H9 (cell line): ENCODE measurements around the gene EVI5. TPM values are rescaled to one million over a fixed set of nuclear protein-coding genes. Genes with fewer than 3 reads are reported as not detected.

Experiments
- DNase-seq: peaks from one replicate; pipeline ENCODE4 v3.0.0-alpha.2; 2017
- H2AFZ ChIP-seq: one replicate; pipeline ENCODE4 v1.6.1; 2013; ENCODE audit warnings: mild to moderate bottlenecking, low read length, control low read depth, moderate library complexity
- H2AK5ac ChIP-seq: 2 replicates; pipeline ENCODE4 v1.6.1; 2013; ENCODE audit warnings: low read length, control low read depth, mixed read lengths; ENCODE audit not compliant: insufficient read length
- H2BK120ac ChIP-seq: one replicate; pipeline ENCODE4 v1.6.1; 2013; ENCODE audit warnings: low read depth, mild to moderate bottlenecking, low read length, control low read depth, inconsistent platforms; ENCODE audit not compliant: poor library complexity, severe bottlenecking
- H2BK12ac ChIP-seq: 2 replicates; pipeline ENCODE4 v1.6.1; 2013; ENCODE audit warnings: low read length, control low read depth, mixed read lengths, low read depth; ENCODE audit not compliant: insufficient read length
- H2BK15ac ChIP-seq: 2 replicates; pipeline ENCODE4 v1.6.1; 2013; ENCODE audit warnings: low read depth, low read length, control low read depth
- H2BK20ac ChIP-seq: one replicate; pipeline ENCODE4 v1.6.1; 2013; ENCODE audit warnings: low read depth, mild to moderate bottlenecking, low read length, control low read depth, inconsistent platforms; ENCODE audit not compliant: poor library complexity, severe bottlenecking
- H2BK5ac ChIP-seq: 2 replicates; pipeline ENCODE4 v1.6.1; 2013; ENCODE audit warnings: low read length, control low read depth, mixed read lengths; ENCODE audit not compliant: insufficient read length
- H3K14ac ChIP-seq: 2 replicates; pipeline ENCODE4 v1.6.1; 2013; ENCODE audit warnings: low read length, control low read depth; ENCODE audit not compliant: insufficient read depth
- H3K18ac ChIP-seq: 2 replicates; pipeline ENCODE4 v1.6.1; 2013; ENCODE audit warnings: low read depth, mild to moderate bottlenecking, mixed read lengths, low read length, control low read depth; ENCODE audit not compliant: insufficient read length
- H3K23ac ChIP-seq: 2 replicates; pipeline ENCODE4 v1.6.1; 2013; ENCODE audit warnings: low read length, control low read depth, mixed read lengths, low read depth; ENCODE audit not compliant: insufficient read length
- H3K23me2 ChIP-seq: 2 replicates; pipeline ENCODE4 v1.6.1; 2013; ENCODE audit warnings: low read depth, mild to moderate bottlenecking, mixed read lengths, low read length, control low read depth; ENCODE audit not compliant: insufficient read length, poor library complexity, severe bottlenecking
- H3K27ac ChIP-seq: 2 replicates; pipeline ENCODE4 v1.5.1; 2013; ENCODE audit warnings: low read length, control low read depth, mixed read lengths, low read depth; ENCODE audit not compliant: insufficient read length
- H3K27me3 ChIP-seq: 2 replicates; pipeline ENCODE4 v1.6.1; 2013; ENCODE audit warnings: low read length, control low read depth, inconsistent platforms; ENCODE audit not compliant: insufficient read depth
- H3K4ac ChIP-seq: 2 replicates; pipeline ENCODE4 v1.6.1; 2013; ENCODE audit warnings: low read depth, mild to moderate bottlenecking, control low read depth, inconsistent platforms, low read length, moderate library complexity
- H3K4me1 ChIP-seq: 2 replicates; pipeline ENCODE4 v1.6.1; 2013; ENCODE audit warnings: low read length, control low read depth, inconsistent platforms; ENCODE audit not compliant: insufficient read depth
- H3K4me2 ChIP-seq: 2 replicates; pipeline ENCODE4 v1.6.1; 2013; ENCODE audit warnings: low read length, control low read depth, mixed read lengths; ENCODE audit not compliant: insufficient read length, insufficient read depth
- H3K56ac ChIP-seq: 2 replicates; pipeline ENCODE4 v1.6.1; 2013; ENCODE audit warnings: low read depth, mild to moderate bottlenecking, mixed read lengths, low read length, control low read depth; ENCODE audit not compliant: insufficient read length
- H3K79me1 ChIP-seq: 2 replicates; pipeline ENCODE4 v1.6.1; 2013; ENCODE audit warnings: low read depth, mild to moderate bottlenecking, moderate library complexity, low read length, control low read depth, inconsistent platforms; ENCODE audit not compliant: insufficient read depth, poor library complexity, severe bottlenecking
- H3K79me2 ChIP-seq: 2 replicates; pipeline ENCODE4 v1.6.1; 2013; ENCODE audit warnings: low read length, control low read depth, inconsistent platforms; ENCODE audit not compliant: insufficient read depth
- H3K9ac ChIP-seq: 2 replicates; pipeline ENCODE4 v1.6.1; 2013; ENCODE audit warnings: low read length, control low read depth, mixed read lengths; ENCODE audit not compliant: insufficient read length; ENCODE audit errors: extremely low read depth
- H3K9me3 ChIP-seq: one replicate; pipeline ENCODE4 v1.6.1; 2013; ENCODE audit warnings: low read depth, low read length, inconsistent platforms; ENCODE audit not compliant: control insufficient read depth
- H3T11ph ChIP-seq: one replicate; pipeline ENCODE4 v1.6.1; 2013; ENCODE audit warnings: mild to moderate bottlenecking, low read length, control low read depth, inconsistent platforms
- H4K20me1 ChIP-seq: one replicate; pipeline ENCODE4 v1.6.1; 2013; ENCODE audit not compliant: control insufficient read depth, insufficient read length, insufficient read depth
- H4K5ac ChIP-seq: 2 replicates; pipeline ENCODE4 v1.6.1; 2013; ENCODE audit warnings: low read depth, mild to moderate bottlenecking, mixed read lengths, low read length, control low read depth; ENCODE audit not compliant: insufficient read length
- H4K8ac ChIP-seq: replicated peaks from 2 replicates; pipeline ENCODE4 v1.6.1; 2013; ENCODE audit warnings: low read length, control low read depth, mixed read lengths, low read depth; ENCODE audit not compliant: insufficient read length
- H4K91ac ChIP-seq: 2 replicates; pipeline ENCODE4 v1.6.1; 2013; ENCODE audit warnings: low read depth, mild to moderate bottlenecking, moderate library complexity, mixed read lengths, low read length, control low read depth; ENCODE audit not compliant: insufficient read length
- H3K27ac Mint-ChIP-seq, 3 experiments: 2 replicates in 2 of 3; 3 replicates in 1 of 3; pipeline ENCODE4 v1.8.0; 2020 to 2021; ENCODE audit warnings: mixed read lengths in 3 of 3, mild to moderate bottlenecking in 1 of 3, moderate library complexity in 1 of 3
- H3K27me3 Mint-ChIP-seq: 2 replicates; pipeline ENCODE4 v1.8.0; 2021; ENCODE audit warnings: low read depth, mild to moderate bottlenecking, moderate library complexity, mixed read lengths
- H3K36me3 Mint-ChIP-seq, 3 experiments: 2 replicates in 2 of 3; 3 replicates in 1 of 3; pipeline ENCODE4 v1.8.0; 2020 to 2021; ENCODE audit warnings: low read depth in 3 of 3, mixed read lengths in 3 of 3; ENCODE audit not compliant: insufficient read depth in 1 of 3
- H3K4me1 Mint-ChIP-seq, 2 experiments: 2 replicates each; pipeline ENCODE4 v1.8.0; 2020; ENCODE audit warnings: mixed read lengths in 2 of 2
- H3K4me3 Mint-ChIP-seq, 2 experiments: 2 replicates in 1 of 2; 3 replicates in 1 of 2; pipeline ENCODE4 v1.8.0; 2020 to 2021; ENCODE audit warnings: mild to moderate bottlenecking in 2 of 2, mixed read lengths in 2 of 2, moderate library complexity in 1 of 2
- H3K9me3 Mint-ChIP-seq, 2 experiments: 2 replicates in 1 of 2; 3 replicates in 1 of 2; pipeline ENCODE4 v1.8.0; 2020; ENCODE audit warnings: mild to moderate bottlenecking in 2 of 2, mixed read lengths in 2 of 2, moderate library complexity in 1 of 2
- CTCF ChIP-seq: fragments of 200-600 bp; sonication (generic); conservative IDR thresholded peaks from 3 replicates; pipeline ENCODE4 v1.8.0; 2021; ENCODE audit warnings: antibody characterized with exemption, mild to moderate bottlenecking
- WGBS: extraction: QIAGEN DNeasy Blood & Tissue Kit; methylation state at CpG from one replicate; pipeline ENCODE4 v1.1.7; 2013; ENCODE audit warnings: missing lambda C conversion rate, low lambda C conversion rate, mixed read lengths; ENCODE audit not compliant: insufficient read length; ENCODE audit errors: extremely low coverage; 5-methylcytosine and 5-hydroxymethylcytosine counted together
- total RNA-seq: library from RNA; stranded (reverse); gene quantifications from 2 replicates; pipeline ENCODE4 v1.2.1, GENCODE V29; 2021

EVI5 gene
- total RNA-seq, 1 experiment from 2014 or later, result 9.7 TPM

GRCh38 chr1:92690212-92690906 lies 94.5 kb downstream of the EVI5 start:
- H3K4me1 ChIP-seq, result no peaks in the 10 kb centered on the region
- no peak overlapping the region for H3K27ac Mint-ChIP-seq
- no CpG with 5 or more reads among the region's 3 CpGs for WGBS

More at GRCh38 chr1:92690212-92690906, 94.5 kb downstream of the EVI5 start:
- Histone ChIP-seq H3K14ac (no peak overlapping the region), H3T11ph (no peak overlapping the region), H4K91ac (no peak overlapping the region), H4K5ac (no peak overlapping the region), H2BK120ac (no peak overlapping the region), H2AK5ac (no peak overlapping the region), H3K27me3 (no peaks in the 10 kb centered on the region), H3K9me3 (no peaks in the 10 kb centered on the region), H3K79me2 (no peaks in the 10 kb centered on the region), H3K56ac (no peak overlapping the region), H3K9ac (no peak overlapping the region), H3K27ac (no peak overlapping the region), H3K4me2 (no peak overlapping the region), H3K18ac (no peak overlapping the region), H2BK20ac (no peak overlapping the region), H2BK15ac (no peak overlapping the region), H2BK12ac (no peak overlapping the region), H2AFZ (no peak overlapping the region), H3K23ac (no peak overlapping the region), H3K23me2 (no peaks in the 10 kb centered on the region), H2BK5ac (no peak overlapping the region), H3K4ac (no peak overlapping the region), H4K20me1 (no peaks in the 10 kb centered on the region), H4K8ac (no peak overlapping the region), H3K79me1 (no peaks in the 10 kb centered on the region)
- peaks cover 10 to 13% of the 10 kb centered on the region in 2 experiments; a peak in 4 of 5 replicates for H3K9me3 Mint-ChIP-seq
- no peaks in the 10 kb centered on the region for H3K4me1 Mint-ChIP-seq
- TF ChIP-seq CTCF, result no peak
- no peak overlapping the region for H3K4me3 Mint-ChIP-seq
- no peak for DNase-seq
- no peaks in the 10 kb centered on the region for H3K27me3 Mint-ChIP-seq
- H3K36me3 Mint-ChIP-seq, result peaks cover 13 to 29% (median 28%) of the 10 kb centered on the region in 3 experiments
